ENCODE results near the gene RNASE8.
A peak's percentile ranks its signal among the peaks of the same experiment; 100 is the strongest.

The RNASE8 gene

DNA sequence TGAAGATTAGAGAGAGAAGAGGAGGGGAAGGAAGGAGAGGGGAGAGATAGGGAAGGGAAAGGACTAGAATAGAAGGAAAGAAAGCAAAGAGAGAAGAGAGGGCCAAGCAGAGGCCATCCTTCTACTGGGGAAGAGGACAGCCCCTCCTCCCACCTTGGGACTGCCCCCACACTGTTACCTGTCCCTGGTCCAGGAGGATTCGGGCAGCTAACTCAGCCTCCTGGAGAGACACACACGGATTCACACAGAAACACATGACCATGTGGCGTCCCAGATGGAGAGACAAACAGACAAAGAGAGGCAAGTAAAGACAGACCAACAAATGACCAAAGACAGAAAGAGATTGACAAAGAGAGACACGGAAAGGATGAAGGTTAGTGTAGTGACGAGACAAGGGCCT, 34.9 kb upstream of the RNASE8 start:
- no peak for TF ChIP-seq POLR2A (IDR thresholded peaks at IDR 0.05; ENCODE audit: low read depth, low read length)
- FAIRE-seq, result no peak
- no peak for DNase-seq (ENCODE audit: insufficient read length)

DNA sequence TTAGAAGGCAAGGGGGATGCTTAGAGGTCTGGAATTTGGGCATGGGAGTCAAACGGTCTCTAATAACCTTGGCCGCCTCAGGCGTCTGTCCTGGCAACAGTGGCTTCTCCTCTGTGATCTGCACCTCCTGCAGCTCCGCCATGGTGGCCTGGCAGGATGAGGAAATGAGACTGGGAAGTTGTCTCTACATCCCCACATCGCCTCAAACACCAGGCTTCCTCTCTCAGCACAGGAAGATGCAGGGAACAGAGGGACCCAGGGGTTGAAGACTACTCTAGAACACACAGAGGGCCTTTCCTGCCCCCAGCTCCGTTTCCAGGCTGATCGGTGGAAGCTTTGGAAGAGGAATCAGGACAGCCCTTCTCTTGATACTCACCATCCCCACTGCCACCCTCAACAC, 34.4 kb upstream of the RNASE8 start:
- no peak for FAIRE-seq
- DNase-seq (ENCODE audit: insufficient read length), result no peak
- TF ChIP-seq TAF1 (IDR thresholded peaks at IDR 0.05; ENCODE audit: borderline replicate concordance, low read depth, low read length) (no peak), POLR2A (IDR thresholded peaks at IDR 0.05; ENCODE audit: low read depth, low read length) (no peak)

DNA sequence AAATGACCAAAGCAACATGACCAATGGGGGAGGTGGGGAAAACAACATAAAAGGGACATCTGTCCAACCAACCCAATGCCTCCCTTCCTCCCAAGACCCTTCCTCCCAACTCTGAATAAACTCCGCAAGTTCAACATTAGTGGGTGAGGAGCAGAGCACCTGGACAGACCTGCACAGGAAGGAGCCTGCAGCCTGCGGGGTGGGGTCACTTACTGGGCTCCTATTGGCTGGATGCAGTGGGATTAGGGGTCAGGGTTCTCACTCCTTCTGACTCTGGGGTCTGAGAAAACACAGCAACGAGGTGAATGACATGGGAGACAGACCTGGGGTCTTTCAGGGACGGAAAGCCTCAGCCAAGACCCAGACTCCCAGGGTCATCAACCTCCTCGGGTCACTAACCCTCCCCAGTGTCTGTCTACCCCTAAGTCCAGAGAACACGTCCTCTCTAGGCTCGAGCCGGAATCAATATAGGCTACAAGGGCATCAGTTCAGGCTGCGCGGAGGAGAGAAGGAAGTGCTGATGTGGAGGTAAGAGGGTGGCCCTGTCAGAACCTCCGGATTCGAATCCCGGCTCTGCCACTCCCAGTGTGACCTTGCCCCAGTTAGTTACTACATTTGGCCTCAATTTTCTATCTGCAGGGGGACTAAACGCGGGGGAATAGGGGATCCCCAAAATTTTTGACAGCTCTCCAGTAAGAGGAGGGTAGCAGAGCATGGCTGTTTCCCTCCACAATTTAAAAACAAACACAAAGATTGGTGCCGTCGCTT, 33.6 kb upstream of the RNASE8 start:
- no peak for FAIRE-seq

DNA sequence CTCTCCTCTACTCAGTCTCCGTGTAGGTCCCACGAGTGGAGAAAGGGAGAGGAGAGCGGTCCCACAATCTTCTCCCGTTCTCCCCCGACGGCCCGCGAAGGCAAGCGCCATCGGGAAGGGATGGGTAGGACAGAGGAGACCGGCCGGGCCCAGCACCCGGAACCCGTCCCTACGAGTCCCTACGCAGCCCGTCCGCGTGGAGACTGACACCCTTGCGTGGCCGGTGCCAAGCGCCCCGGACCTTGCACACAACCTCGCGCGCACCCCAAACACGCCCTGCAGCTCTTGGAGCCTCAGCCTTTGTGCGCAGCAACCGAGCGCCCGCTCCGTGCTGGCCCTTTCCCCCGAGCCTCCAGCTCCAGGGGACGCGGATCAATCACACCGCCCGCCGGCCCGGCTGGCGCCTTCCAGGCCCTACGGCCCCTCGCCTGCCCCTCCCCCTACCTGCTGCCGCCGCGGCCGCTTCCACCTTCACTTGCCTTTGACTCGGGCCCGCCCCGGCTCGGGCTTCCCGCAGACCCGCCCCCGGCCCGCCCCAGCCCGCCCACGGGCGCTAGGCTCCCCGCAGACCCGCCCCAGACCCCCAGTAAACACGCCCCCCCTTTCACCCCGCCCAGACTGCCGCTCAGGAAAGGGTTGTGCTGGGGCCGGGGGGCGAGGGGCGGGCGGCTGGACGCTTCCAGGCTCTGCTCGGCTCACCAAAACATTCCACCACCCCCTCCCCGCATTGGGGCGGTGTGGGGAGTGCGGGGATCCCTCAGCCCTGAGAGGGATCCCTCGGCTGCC, 32.8 kb upstream of the RNASE8 start, which contains the start of gene NDRG2:
TSS of gene NDRG2 (minus strand) at position 477 of the 786 bp plus-strand sequence. CDS start 1,746 bp downstream, outside the sequence.
- no peak for FAIRE-seq
- DNase-seq (ENCODE audit: insufficient read length), result peak; percentile 50
- no peak for TF ChIP-seq POLR2A (IDR thresholded peaks at IDR 0.05; ENCODE audit: low read depth, low read length)
- no peak for TF ChIP-seq TAF1 (IDR thresholded peaks at IDR 0.05; ENCODE audit: borderline replicate concordance, low read depth, low read length)
- TF ChIP-seq POLR2AphosphoS5 (IDR thresholded peaks at IDR 0.05; ENCODE audit: low read depth, low read length), result no peak

More for the DNA sequence above, 33.6 kb upstream of the RNASE8 start:
- TF ChIP-seq POLR2A (IDR thresholded peaks at IDR 0.05; ENCODE audit: low read depth, low read length), result no peak
- no peak for TF ChIP-seq POLR2AphosphoS5 (IDR thresholded peaks at IDR 0.05; ENCODE audit: low read depth, low read length)
- TF ChIP-seq TAF1 (IDR thresholded peaks at IDR 0.05; ENCODE audit: borderline replicate concordance, low read depth, low read length), result no peak
- DNase-seq (ENCODE audit: insufficient read length), result no peak

DNA sequence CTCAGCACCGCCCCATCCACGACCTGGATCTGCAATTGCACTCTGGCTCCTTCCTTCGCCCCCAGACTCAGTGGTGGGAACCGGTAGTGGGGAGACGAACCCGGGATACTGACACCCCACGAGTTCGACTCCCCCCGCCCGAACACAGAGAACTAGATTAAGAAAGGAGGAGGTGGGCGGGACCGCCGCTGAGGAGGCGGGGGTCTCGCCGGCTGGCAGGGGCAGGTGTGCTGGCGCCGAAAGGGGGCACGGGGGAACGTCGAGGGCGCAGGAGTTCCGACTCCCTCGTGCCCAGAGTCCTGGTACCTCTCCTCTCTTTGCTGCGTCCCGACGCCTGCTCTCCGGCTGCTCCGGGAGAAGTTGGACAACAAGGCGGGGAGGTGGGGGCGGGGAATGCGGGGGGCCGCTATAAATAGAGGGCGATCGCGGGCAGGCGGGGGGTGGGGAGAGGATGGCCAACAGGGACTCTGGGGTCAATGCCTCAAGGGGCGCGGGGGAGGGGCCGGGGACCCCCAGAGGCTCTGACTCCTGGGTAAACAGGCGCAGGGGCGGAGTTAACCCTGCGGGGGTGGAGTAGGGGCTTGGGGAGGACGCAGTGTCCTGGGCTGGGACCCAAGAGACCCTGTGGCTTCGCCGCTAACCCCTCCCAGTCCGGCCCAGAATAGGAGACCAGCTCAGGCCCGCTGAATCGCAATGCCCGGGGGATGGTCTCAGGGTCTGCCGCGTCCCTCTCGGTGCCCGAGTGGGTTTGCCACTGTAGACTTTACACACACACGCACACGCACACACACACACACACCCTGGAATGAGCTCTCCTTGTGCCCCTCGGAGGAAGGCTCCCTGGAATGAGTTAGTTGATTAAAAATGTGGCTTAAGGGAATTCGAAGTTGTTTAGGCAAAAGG, 32.0 kb upstream of the RNASE8 start:
- FAIRE-seq (no peak), DNase-seq (ENCODE audit: insufficient read length) (no peak)
- no peak for TF ChIP-seq POLR2AphosphoS5 (IDR thresholded peaks at IDR 0.05; ENCODE audit: low read depth, low read length)
- TF ChIP-seq TAF1 (IDR thresholded peaks at IDR 0.05; ENCODE audit: borderline replicate concordance, low read depth, low read length), result no peak
- no peak for TF ChIP-seq POLR2A (IDR thresholded peaks at IDR 0.05; ENCODE audit: low read depth, low read length)

DNA sequence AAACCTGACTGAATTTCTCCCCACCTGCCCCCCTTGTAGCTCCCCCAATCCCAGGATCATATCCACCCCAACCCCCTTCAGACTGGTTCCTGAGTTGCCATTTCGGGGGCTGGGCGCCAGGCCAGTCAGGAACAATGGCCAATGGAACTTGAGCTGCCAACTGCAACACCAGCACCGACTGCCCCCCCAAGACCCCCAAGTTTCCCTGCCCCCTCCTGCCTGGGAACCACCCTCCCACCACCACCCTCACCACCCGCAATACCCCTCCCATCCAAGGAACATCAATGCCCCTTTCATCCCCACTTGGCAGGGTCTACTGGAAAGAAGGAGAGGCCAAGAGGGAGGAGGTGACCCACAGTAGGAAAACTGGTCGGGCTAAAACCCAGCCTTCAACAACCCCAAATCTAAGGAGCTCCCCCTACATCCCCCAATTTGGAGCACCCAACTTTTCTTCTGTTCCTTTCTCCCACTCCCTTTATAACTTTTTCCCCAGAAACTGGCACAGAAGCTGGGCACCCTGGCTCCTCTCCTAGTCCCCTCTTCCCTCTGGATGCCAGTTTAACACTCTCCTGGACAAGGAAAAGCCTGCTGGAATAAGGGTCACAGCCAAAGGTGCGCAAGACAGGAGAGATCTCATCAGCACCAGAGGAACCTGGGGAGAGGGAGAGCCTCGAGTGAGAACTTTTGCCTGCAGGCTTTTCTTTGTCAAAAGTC, 31.2 kb upstream of the RNASE8 start:
- TF ChIP-seq TAF1 (IDR thresholded peaks at IDR 0.05; ENCODE audit: borderline replicate concordance, low read depth, low read length) (no peak), POLR2A (IDR thresholded peaks at IDR 0.05; ENCODE audit: low read depth, low read length) (no peak), POLR2AphosphoS5 (IDR thresholded peaks at IDR 0.05; ENCODE audit: low read depth, low read length) (no peak)
- no peak for FAIRE-seq
- DNase-seq (ENCODE audit: insufficient read length), result no peak

DNA sequence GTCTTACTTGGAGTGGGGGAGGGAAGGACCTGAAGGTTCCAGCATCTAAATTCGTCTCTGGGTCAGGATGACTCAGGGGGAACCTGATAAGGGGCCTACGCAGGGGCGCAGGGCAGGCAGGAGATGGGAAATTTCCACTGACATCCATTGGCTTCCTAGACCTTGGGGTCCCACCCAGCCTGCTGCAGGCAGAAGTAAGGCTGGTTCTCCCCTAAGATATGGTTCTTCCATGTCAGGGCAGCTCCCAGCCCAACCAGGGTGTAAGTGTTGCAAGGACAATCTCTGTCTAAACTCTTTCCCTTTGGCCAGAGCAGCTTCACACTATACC, 30.7 kb upstream of the RNASE8 start:
- no peak for FAIRE-seq
- no peak for TF ChIP-seq POLR2A (IDR thresholded peaks at IDR 0.05; ENCODE audit: low read depth, low read length)
- TF ChIP-seq POLR2AphosphoS5 (IDR thresholded peaks at IDR 0.05; ENCODE audit: low read depth, low read length), result no peak
- TF ChIP-seq TAF1 (IDR thresholded peaks at IDR 0.05; ENCODE audit: borderline replicate concordance, low read depth, low read length), result no peak
- DNase-seq (ENCODE audit: insufficient read length), result no peak

DNA sequence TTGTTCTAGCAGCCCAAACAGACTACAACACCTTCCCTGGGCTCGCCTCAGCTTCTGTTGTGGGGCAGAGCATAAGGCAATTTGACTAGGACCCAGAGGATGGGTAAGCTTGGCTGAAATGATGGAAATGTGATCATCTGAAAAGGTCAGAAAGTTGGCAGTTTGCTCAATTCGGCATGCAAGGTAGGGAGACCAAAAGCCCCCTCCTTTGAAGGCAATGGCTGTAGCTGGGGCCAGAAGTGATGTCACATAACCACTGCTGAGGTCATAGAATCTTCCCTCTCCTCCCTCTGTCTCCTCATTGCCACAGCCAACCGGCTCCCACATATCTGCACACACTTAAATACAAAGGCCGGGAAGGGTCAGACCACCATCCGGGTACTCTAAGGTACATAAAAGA, 27.7 kb upstream of the RNASE8 start, which contains the start of gene TPPP2:
TSS of gene TPPP2 (plus strand) at position 301 of the 400 bp plus-strand sequence. CDS start 365 bp downstream, outside the sequence.
- DNase-seq (ENCODE audit: insufficient read length) (no peak), FAIRE-seq (no peak)
- TF ChIP-seq POLR2A (IDR thresholded peaks at IDR 0.05; ENCODE audit: low read depth, low read length) (no peak), POLR2AphosphoS5 (IDR thresholded peaks at IDR 0.05; ENCODE audit: low read depth, low read length) (no peak), TAF1 (IDR thresholded peaks at IDR 0.05; ENCODE audit: borderline replicate concordance, low read depth, low read length) (no peak)

DNA sequence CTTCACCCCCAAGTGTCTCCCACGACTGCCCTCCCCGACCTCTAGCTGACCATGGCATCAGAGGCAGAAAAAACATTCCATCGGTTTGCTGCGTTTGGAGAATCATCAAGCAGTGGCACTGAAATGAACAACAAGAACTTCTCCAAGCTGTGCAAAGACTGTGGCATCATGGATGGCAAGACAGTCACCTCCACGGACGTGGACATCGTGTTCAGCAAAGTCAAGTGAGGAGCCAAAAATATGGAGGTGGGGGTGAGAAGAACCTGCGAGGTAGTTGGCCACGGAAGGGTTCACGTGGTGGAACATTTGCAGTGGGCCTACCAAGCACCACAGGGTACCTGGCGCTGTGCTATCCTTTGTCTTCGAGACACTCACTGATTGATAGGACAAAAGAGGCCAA, 27.1 kb upstream of the RNASE8 start:
- DNase-seq (ENCODE audit: insufficient read length), result no peak
- FAIRE-seq, result no peak
- TF ChIP-seq POLR2A (IDR thresholded peaks at IDR 0.05; ENCODE audit: low read depth, low read length) (no peak), POLR2AphosphoS5 (IDR thresholded peaks at IDR 0.05; ENCODE audit: low read depth, low read length) (no peak), TAF1 (IDR thresholded peaks at IDR 0.05; ENCODE audit: borderline replicate concordance, low read depth, low read length) (no peak)

DNA sequence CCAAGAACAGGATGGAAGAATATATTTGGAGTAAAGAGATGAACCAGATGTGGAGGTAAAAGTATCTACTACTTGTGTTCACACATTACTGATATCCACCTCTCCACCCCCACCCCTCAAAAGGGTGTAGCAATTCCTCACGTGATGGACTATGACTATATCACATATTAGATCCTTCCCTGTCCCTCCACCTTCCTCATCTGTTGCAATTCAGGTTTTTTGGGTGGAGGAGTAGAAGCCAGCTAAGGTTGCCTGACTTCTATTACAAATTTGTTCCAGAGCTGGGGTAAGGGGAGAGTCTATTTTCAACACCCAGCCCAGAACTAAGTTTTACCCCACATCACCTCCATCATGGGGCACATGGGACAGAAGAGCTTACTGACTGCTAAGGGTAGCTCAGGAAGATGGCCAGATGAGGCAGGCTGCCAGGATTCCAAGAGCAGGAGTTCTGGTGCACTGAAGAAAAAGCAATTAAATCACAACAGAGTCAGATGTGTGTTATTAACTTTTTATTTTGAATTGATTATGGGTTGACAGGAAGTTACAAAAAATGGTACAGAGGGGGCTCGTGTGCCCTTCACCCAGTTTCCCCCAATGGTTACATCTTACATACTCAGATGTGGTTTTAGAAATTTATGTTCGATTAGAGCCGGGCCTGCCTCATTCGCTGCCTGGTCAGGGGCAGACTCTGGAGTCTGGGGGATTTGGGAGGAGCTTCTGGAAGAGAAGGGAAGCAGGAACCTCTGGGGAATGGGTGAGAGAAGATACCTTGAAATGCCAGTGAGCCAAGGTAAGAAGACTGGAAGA, 25.1 kb upstream of the RNASE8 start:
- FAIRE-seq (no peak), DNase-seq (ENCODE audit: insufficient read length) (no peak)
- no peak for TF ChIP-seq POLR2AphosphoS5 (IDR thresholded peaks at IDR 0.05; ENCODE audit: low read depth, low read length)
- TF ChIP-seq TAF1 (IDR thresholded peaks at IDR 0.05; ENCODE audit: borderline replicate concordance, low read depth, low read length), result no peak
- TF ChIP-seq POLR2A (IDR thresholded peaks at IDR 0.05; ENCODE audit: low read depth, low read length), result no peak
